OCI-LY3 (cell line): ENCODE measurements around the gene PREP.

Source experiments
- H2AFZ ChIP-seq: fragments of 200-600, 300-600 bp; shearing (Covaris generic); 2 replicates; pipeline ENCODE4 v1.6.0; 2014; ENCODE audit warnings: antibody characterized with exemption, low read depth, low read length
- H3K27ac ChIP-seq: fragments of 200-600, 300-600 bp; sonication (generic); 2 replicates; pipeline ENCODE4 v1.5.1; 2014; ENCODE audit warnings: mild to moderate bottlenecking, low read length, moderate library complexity, mixed read lengths
- H3K27me3 ChIP-seq: fragments of 200-600, 300-600 bp; sonication (generic); 2 replicates; pipeline ENCODE4 v1.6.1; 2014; ENCODE audit warnings: low read depth, low read length, mixed read lengths
- H3K36me3 ChIP-seq: fragments of 200-600, 300-600 bp; sonication (generic); replicated peaks from 2 replicates; pipeline ENCODE3; 2014; ENCODE audit warnings: low read depth, low read length, mixed read lengths
- H3K4me1 ChIP-seq: fragments of 300-600, 200-600 bp; sonication (generic); 2 replicates; pipeline ENCODE4 v1.6.1; 2014; ENCODE audit warnings: low read length, mixed read lengths
- H3K4me2 ChIP-seq: fragments of 200-600, 300-600 bp; sonication (generic); 2 replicates; pipeline ENCODE4 v1.6.1; 2014; ENCODE audit warnings: low read length, mixed read lengths
- H3K4me3 ChIP-seq: fragments of 300-600, 200-600 bp; sonication (generic); 2 replicates; pipeline ENCODE4 v1.5.1; 2014; ENCODE audit warnings: antibody characterized with exemption, mild to moderate bottlenecking, low read length, moderate library complexity
- H3K79me2 ChIP-seq: fragments of 300-600, 200-600 bp; shearing (Covaris generic); 2 replicates; pipeline ENCODE4 v1.6.1; 2014; ENCODE audit warnings: mild to moderate bottlenecking, low read length, mixed read lengths
- H3K9ac ChIP-seq: fragments of 300-600, 200-600 bp; shearing (Covaris generic); 2 replicates; pipeline ENCODE4 v1.6.0; 2014; ENCODE audit warnings: mild to moderate bottlenecking, low read length, moderate library complexity
- H3K9me3 ChIP-seq: fragments of 200-600, 300-600 bp; shearing (Covaris generic); 2 replicates; pipeline ENCODE4 v1.6.1; 2014; ENCODE audit warnings: low read length, mixed read lengths; ENCODE audit not compliant: insufficient read depth
- H4K20me1 ChIP-seq: fragments of 200-600, 300-600 bp; sonication (generic); 2 replicates; pipeline ENCODE4 v1.6.1; 2016; ENCODE audit warnings: low read length, mixed read lengths; ENCODE audit not compliant: insufficient read depth
- CTCF ChIP-seq: fragments of 200-600, 300-600 bp; sonication (generic); IDR thresholded peaks from 2 replicates; pipeline ENCODE4 v1.5.1; 2014; ENCODE audit warnings: antibody characterized with exemption, low read length, low read depth
- EZH2phosphoT487 ChIP-seq: fragments of 200-600 bp; shearing (Covaris generic); IDR thresholded peaks from 2 replicates; pipeline ENCODE4 v1.6.1; 2018; ENCODE audit warnings: antibody characterized with exemption, mixed run types, low read depth

PREP gene

GRCh38 chr6:105375797-105376196 lies 27.1 kb downstream of the PREP start:
- Histone ChIP-seq H3K4me2 (no peak overlapping the region), H2AFZ (no peak overlapping the region), H3K9ac (no peak overlapping the region), H4K20me1 (no peaks in the 10 kb centered on the region), H3K36me3 (peaks cover 19% of the 10 kb centered on the region), H3K9me3 (no peaks in the 10 kb centered on the region), H3K4me3 (no peak overlapping the region), H3K4me1 (no peaks in the 10 kb centered on the region), H3K27ac (no peak overlapping the region), H3K79me2 (0 out of 2 replicates have a peak, but pooled peaks cover 3% of the 10 kb centered on the region), H3K27me3 (no peaks in the 10 kb centered on the region)
- no peak for TF ChIP-seq EZH2phosphoT487
- no peak for TF ChIP-seq CTCF

DNA sequence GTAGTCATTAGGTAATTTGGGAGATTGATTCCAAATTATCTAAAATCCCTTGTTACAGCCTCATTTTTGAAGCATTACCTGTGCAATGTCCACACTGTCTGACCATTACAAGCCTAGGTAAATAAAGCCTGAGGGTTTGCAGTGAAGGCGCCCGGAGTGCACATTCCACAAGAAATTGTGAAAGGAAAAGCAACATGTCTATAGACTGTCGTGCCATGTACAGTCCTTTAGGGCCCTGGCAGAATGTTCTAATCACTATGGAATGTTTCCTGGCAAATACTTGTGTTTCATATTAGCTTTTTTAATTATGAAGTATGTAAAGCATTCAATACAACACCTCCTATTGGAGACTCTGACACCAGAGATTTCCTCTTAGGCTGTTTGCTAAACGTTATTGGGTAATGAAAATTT lies 28.9 kb downstream of the PREP start:
- Histone ChIP-seq H3K27ac (no peak overlapping the region), H3K9me3 (no peaks in the 10 kb centered on the region), H3K4me3 (no peak overlapping the region), H4K20me1 (no peaks in the 10 kb centered on the region), H3K4me2 (no peak overlapping the region), H3K9ac (no peak overlapping the region), H2AFZ (no peak overlapping the region), H3K4me1 (no peaks in the 10 kb centered on the region), H3K36me3 (peaks cover 24% of the 10 kb centered on the region), H3K27me3 (no peaks in the 10 kb centered on the region), H3K79me2 (no peaks in the 10 kb centered on the region)
- TF ChIP-seq CTCF (no peak), EZH2phosphoT487 (no peak)

- peaks cover 27% of the 10 kb centered on the region for H3K36me3 ChIP-seq
- no peaks in the 10 kb centered on the region for H3K79me2 ChIP-seq
- H3K9ac ChIP-seq, result no peak overlapping the region
- H4K20me1 ChIP-seq, result no peaks in the 10 kb centered on the region
- no peaks in the 10 kb centered on the region for H3K9me3 ChIP-seq
- H2AFZ ChIP-seq, result no peak overlapping the region
- H3K4me1 ChIP-seq, result no peaks in the 10 kb centered on the region
- H3K27ac ChIP-seq, result no peak overlapping the region
- no peak overlapping the region for H3K4me3 ChIP-seq
- H3K27me3 ChIP-seq, result no peaks in the 10 kb centered on the region
- no peak overlapping the region for H3K4me2 ChIP-seq
- TF ChIP-seq EZH2phosphoT487 (no peak), CTCF (no peak)
Observed at GRCh38 chr6:105373481-105373880, 29.4 kb downstream of the PREP start.

DNA sequence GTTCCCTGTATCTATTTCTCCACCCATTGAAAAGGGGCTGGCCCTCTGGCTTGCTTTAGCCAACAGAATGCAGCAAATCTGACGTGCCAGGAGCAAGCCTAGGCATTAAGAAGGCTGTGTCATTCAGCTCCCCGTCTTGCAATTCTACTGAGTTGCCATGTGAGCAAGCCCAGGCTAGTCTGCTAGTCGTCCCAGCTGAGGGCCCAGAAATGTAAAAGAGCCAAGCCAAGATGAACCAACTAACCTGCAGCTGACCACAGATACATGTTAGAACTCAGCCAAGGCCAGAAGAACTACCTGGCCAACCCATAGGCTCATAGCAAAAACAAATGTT lies 30.1 kb downstream of the PREP start:
- Histone ChIP-seq H3K27ac (no peak overlapping the region), H3K4me3 (no peak overlapping the region), H3K9me3 (no peaks in the 10 kb centered on the region), H2AFZ (no peak overlapping the region), H3K9ac (no peak overlapping the region), H3K4me1 (no peaks in the 10 kb centered on the region), H3K36me3 (peaks cover 30% of the 10 kb centered on the region), H3K27me3 (no peaks in the 10 kb centered on the region), H4K20me1 (no peaks in the 10 kb centered on the region), H3K4me2 (no peak overlapping the region), H3K79me2 (no peaks in the 10 kb centered on the region)
- no peak for TF ChIP-seq EZH2phosphoT487
- TF ChIP-seq CTCF, result no peak
